Liver (tissue), 9 donors: ENCODE measurements around the gene GFRA3. TPM values are rescaled to one million over a fixed set of nuclear protein-coding genes. Genes with fewer than 3 reads are reported as not detected.

ENCODE experiments used
- DNase-seq: peaks from one replicate; pipeline ENCODE4 v3.0.0-alpha.2; 2017; ENCODE audit warnings: low spot score
- H3K27ac ChIP-seq, 2 donors: one replicate each; pipeline ENCODE4 v1.7.0; 2013; ENCODE audit warnings: inconsistent platforms in 2 of 2, low read length in 2 of 2, control low read depth in 1 of 2, low read depth in 1 of 2, mild to moderate bottlenecking in 1 of 2
- H3K27me3 ChIP-seq, 4 donors: one replicate each; pipeline versions ENCODE4 v1.6.1 to v1.7.0; 2013; ENCODE audit warnings: low read length in 3 of 4, inconsistent platforms in 1 of 4, mild to moderate bottlenecking in 1 of 4, moderate library complexity in 1 of 4; ENCODE audit not compliant: control insufficient read depth in 4 of 4, insufficient read depth in 4 of 4
- H3K36me3 ChIP-seq, 4 donors: one replicate each; pipeline versions ENCODE4 v1.6.1 to v1.7.0; 2013; ENCODE audit warnings: low read length in 3 of 4, mild to moderate bottlenecking in 3 of 4, low read depth in 1 of 4, moderate library complexity in 1 of 4; ENCODE audit not compliant: control insufficient read depth in 4 of 4, insufficient read depth in 3 of 4
- H3K4me1 ChIP-seq, 4 donors: one replicate each; pipeline versions ENCODE4 v1.6.1 to v1.7.0; 2013; ENCODE audit warnings: low read length in 3 of 4, mild to moderate bottlenecking in 3 of 4, moderate library complexity in 1 of 4; ENCODE audit not compliant: control insufficient read depth in 4 of 4, insufficient read depth in 4 of 4
- H3K4me3 ChIP-seq, 3 donors: one replicate each; pipeline versions ENCODE4 v1.6.1 to v1.7.0; 2013; ENCODE audit warnings: low read length in 3 of 3, control low read depth in 1 of 3, low read depth in 1 of 3, mild to moderate bottlenecking in 1 of 3
- H3K9ac ChIP-seq, 2 donors: one replicate each; pipeline ENCODE4 v1.7.0; 2013; ENCODE audit warnings: low read length in 2 of 2, mild to moderate bottlenecking in 2 of 2, moderate library complexity in 2 of 2, control low read depth in 1 of 2, low read depth in 1 of 2
- H3K9me3 ChIP-seq, 4 donors: one replicate each; pipeline versions ENCODE4 v1.6.1 to v1.7.0; 2013; ENCODE audit warnings: low read length in 3 of 4; ENCODE audit not compliant: control insufficient read depth in 4 of 4
- EGR1 ChIP-seq, 2 donors: IDR thresholded peaks; 2 replicates each; pipeline ENCODE4 v1.6.1; 2016 to 2018; ENCODE audit warnings: antibody characterized with exemption in 2 of 2, low read depth in 2 of 2
- FOXA1 ChIP-seq: IDR thresholded peaks from 2 replicates; pipeline ENCODE4 v1.6.1; 2016; ENCODE audit warnings: antibody characterized with exemption
- FOXA2 ChIP-seq: IDR thresholded peaks from 2 replicates; pipeline ENCODE4 v1.6.1; 2016; ENCODE audit warnings: antibody characterized with exemption
- GABPA ChIP-seq, 2 donors: IDR thresholded peaks in 1 of 2; conservative IDR thresholded peaks in 1 of 2; 2 replicates each; pipeline ENCODE4 v1.6.1; 2016; ENCODE audit warnings: antibody characterized with exemption in 2 of 2, mild to moderate bottlenecking in 1 of 2, moderate library complexity in 1 of 2
- HNF4A ChIP-seq, 2 donors: conservative IDR thresholded peaks; 2 replicates each; pipeline ENCODE4 v1.6.1; 2016; ENCODE audit warnings: antibody characterized with exemption in 2 of 2, mild to moderate bottlenecking in 2 of 2
- JUND ChIP-seq, 2 donors: IDR thresholded peaks; 2 replicates each; pipeline ENCODE4 v1.6.1; 2016; ENCODE audit warnings: antibody characterized with exemption in 2 of 2
- RXRA ChIP-seq, 2 donors: IDR thresholded peaks; 2 replicates each; pipeline ENCODE4 v1.6.1; 2017 to 2018; ENCODE audit warnings: antibody characterized with exemption in 2 of 2, mild to moderate bottlenecking in 1 of 2
- SP1 ChIP-seq: IDR thresholded peaks from 2 replicates; pipeline ENCODE4 v1.6.1; 2018; ENCODE audit warnings: antibody characterized with exemption, mild to moderate bottlenecking
- YY1 ChIP-seq: IDR thresholded peaks from 2 replicates; pipeline ENCODE4 v1.6.1; 2016; ENCODE audit warnings: antibody characterized with exemption, mild to moderate bottlenecking
- whole genome bisulfite sequencing: extraction: QIAGEN DNeasy Blood & Tissue Kit; methylation state at CpG from one replicate; pipeline ENCODE4 v1.1.7; 2013; 5-methylcytosine and 5-hydroxymethylcytosine counted together
- polyA plus RNA-seq, 2 donors: library from polyadenylated mRNA; stranded (reverse) in 1 of 2; unstranded in 1 of 2; fragments of 200-250 nt in 1 of 2; fragments of >200 nt in 1 of 2; fragmentation: Nextera tagmentation in 1 of 2; extraction: Ambion mirVana in 1 of 2; gene quantifications; one replicate each; pipeline versions ENCODE4 v1.2.1 to v1.2.3, GENCODE V29; 2013 to 2015
- total RNA-seq, 2 donors: library from RNA; depleted of rRNA; stranded (reverse); fragments of >200 nt; gene quantifications; one replicate each; pipeline ENCODE4 v1.2.3, GENCODE V29; 2014
- TF ChIP-seq, protein P1 (sequence below): IDR thresholded peaks from 2 replicates; pipeline ENCODE4 v1.6.1; 2016; ENCODE audit warnings: antibody characterized with exemption, mild to moderate bottlenecking
- TF ChIP-seq, protein P2 (sequence below): IDR thresholded peaks from 2 replicates; pipeline ENCODE4 v1.6.1; 2016; ENCODE audit warnings: antibody characterized with exemption
- TF ChIP-seq, protein P3 (sequence below): fragments of 150-350 bp; IDR thresholded peaks from 2 replicates; pipeline ENCODE4 v1.5.1; 2017; ENCODE audit warnings: improper control_type of control experiment, low read depth, low read length; ENCODE audit not compliant: missing input control
- TF ChIP-seq, protein P4 (sequence below): IDR thresholded peaks from 2 replicates; pipeline ENCODE4 v1.6.1; 2016; ENCODE audit warnings: antibody characterized with exemption
- TF ChIP-seq, protein P5 (sequence below): IDR thresholded peaks from 2 replicates; pipeline ENCODE4 v1.6.1; 2016; ENCODE audit warnings: antibody characterized with exemption
- donor health status: healthy.
- donor health status: healthy.
- donor health status: healthy.
- donor health status: healthy.
- donor health status: healthy.

The GFRA3 gene
- total and polyA plus RNA-seq, 4 donors: 0.18 to 1.9 (median 0.36) TPM

DNA sequence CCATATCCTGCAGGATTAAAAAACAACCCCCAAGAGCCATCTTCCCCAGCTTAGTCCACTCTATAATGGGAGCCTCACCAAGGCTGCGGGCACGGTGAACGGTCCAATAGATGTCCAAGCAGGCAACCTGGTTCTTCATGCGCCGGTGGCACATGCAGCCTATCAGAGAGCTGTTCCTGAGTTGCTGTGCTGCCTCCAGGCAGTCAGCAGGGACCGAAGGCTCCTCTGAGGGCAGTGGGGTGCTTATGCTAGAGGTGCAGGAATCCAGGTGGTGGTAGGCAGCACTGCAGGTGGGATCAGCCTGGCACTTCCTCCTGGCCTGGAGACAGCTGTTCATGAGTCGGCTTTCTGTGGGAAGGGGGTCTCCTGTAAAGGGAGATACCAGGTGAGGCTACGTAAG is 10.2 kb downstream of the GFRA3 start:
- no peak for TF ChIP-seq SP1
- no peak for TF ChIP-seq HNF4A (conservative IDR thresholded peaks at IDR 0.05)
- TF ChIP-seq JUND (IDR thresholded peaks at IDR 0.05): no peak
- TF ChIP-seq, protein P1, sequence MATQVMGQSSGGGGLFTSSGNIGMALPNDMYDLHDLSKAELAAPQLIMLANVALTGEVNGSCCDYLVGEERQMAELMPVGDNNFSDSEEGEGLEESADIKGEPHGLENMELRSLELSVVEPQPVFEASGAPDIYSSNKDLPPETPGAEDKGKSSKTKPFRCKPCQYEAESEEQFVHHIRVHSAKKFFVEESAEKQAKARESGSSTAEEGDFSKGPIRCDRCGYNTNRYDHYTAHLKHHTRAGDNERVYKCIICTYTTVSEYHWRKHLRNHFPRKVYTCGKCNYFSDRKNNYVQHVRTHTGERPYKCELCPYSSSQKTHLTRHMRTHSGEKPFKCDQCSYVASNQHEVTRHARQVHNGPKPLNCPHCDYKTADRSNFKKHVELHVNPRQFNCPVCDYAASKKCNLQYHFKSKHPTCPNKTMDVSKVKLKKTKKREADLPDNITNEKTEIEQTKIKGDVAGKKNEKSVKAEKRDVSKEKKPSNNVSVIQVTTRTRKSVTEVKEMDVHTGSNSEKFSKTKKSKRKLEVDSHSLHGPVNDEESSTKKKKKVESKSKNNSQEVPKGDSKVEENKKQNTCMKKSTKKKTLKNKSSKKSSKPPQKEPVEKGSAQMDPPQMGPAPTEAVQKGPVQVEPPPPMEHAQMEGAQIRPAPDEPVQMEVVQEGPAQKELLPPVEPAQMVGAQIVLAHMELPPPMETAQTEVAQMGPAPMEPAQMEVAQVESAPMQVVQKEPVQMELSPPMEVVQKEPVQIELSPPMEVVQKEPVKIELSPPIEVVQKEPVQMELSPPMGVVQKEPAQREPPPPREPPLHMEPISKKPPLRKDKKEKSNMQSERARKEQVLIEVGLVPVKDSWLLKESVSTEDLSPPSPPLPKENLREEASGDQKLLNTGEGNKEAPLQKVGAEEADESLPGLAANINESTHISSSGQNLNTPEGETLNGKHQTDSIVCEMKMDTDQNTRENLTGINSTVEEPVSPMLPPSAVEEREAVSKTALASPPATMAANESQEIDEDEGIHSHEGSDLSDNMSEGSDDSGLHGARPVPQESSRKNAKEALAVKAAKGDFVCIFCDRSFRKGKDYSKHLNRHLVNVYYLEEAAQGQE: no peak
- TF ChIP-seq, protein P2, sequence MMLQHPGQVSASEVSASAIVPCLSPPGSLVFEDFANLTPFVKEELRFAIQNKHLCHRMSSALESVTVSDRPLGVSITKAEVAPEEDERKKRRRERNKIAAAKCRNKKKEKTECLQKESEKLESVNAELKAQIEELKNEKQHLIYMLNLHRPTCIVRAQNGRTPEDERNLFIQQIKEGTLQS: no peak
- TF ChIP-seq, protein P3, sequence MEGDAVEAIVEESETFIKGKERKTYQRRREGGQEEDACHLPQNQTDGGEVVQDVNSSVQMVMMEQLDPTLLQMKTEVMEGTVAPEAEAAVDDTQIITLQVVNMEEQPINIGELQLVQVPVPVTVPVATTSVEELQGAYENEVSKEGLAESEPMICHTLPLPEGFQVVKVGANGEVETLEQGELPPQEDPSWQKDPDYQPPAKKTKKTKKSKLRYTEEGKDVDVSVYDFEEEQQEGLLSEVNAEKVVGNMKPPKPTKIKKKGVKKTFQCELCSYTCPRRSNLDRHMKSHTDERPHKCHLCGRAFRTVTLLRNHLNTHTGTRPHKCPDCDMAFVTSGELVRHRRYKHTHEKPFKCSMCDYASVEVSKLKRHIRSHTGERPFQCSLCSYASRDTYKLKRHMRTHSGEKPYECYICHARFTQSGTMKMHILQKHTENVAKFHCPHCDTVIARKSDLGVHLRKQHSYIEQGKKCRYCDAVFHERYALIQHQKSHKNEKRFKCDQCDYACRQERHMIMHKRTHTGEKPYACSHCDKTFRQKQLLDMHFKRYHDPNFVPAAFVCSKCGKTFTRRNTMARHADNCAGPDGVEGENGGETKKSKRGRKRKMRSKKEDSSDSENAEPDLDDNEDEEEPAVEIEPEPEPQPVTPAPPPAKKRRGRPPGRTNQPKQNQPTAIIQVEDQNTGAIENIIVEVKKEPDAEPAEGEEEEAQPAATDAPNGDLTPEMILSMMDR: no peak
- TF ChIP-seq EGR1 (IDR thresholded peaks at IDR 0.05; ENCODE audit: low read depth in 2 of 2): no peak
- no peak for TF ChIP-seq YY1
- TF ChIP-seq FOXA2: no peak
- TF ChIP-seq GABPA (IDR thresholded peaks at IDR 0.05 in 1 of 2, conservative IDR thresholded peaks at IDR 0.05 in 1 of 2): no peak
- TF ChIP-seq RXRA (IDR thresholded peaks at IDR 0.05): no peak
- TF ChIP-seq FOXA1: no peak
- WGBS: 95% methylated on average over 8 of the region's 8 CpGs

DNA sequence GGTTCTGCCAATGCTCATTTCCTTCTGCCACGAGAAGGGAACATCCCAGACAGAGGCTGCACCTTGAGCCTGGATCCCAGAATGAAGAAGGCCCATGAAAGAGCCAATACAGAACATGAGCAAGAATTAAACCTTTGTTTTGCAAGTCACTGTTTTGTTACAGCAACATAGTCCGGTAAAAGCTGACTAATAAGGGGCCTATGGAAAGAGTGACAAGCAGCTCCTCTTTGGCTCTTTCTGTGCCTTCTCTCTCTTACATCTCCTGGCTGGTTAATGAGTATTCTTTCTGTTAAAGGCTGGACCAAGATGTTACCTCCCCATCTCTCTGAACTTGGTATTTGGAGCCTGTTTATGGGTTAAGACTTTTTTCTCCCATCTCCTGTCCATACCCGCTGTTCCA is 10.8 kb downstream of the GFRA3 start:
- no peak overlapping the region for H3K9ac ChIP-seq
- WGBS: 91% methylated on average over 3 of the region's 3 CpGs
- TF ChIP-seq YY1 (no peak), HNF4A (conservative IDR thresholded peaks at IDR 0.05) (no peak), EGR1 (IDR thresholded peaks at IDR 0.05; ENCODE audit: low read depth in 2 of 2) (no peak), SP1 (no peak)
- TF ChIP-seq, protein P4, sequence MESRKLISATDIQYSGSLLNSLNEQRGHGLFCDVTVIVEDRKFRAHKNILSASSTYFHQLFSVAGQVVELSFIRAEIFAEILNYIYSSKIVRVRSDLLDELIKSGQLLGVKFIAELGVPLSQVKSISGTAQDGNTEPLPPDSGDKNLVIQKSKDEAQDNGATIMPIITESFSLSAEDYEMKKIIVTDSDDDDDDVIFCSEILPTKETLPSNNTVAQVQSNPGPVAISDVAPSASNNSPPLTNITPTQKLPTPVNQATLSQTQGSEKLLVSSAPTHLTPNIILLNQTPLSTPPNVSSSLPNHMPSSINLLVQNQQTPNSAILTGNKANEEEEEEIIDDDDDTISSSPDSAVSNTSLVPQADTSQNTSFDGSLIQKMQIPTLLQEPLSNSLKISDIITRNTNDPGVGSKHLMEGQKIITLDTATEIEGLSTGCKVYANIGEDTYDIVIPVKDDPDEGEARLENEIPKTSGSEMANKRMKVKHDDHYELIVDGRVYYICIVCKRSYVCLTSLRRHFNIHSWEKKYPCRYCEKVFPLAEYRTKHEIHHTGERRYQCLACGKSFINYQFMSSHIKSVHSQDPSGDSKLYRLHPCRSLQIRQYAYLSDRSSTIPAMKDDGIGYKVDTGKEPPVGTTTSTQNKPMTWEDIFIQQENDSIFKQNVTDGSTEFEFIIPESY: no peak
- TF ChIP-seq, protein P3: no peak
- TF ChIP-seq, protein P5, sequence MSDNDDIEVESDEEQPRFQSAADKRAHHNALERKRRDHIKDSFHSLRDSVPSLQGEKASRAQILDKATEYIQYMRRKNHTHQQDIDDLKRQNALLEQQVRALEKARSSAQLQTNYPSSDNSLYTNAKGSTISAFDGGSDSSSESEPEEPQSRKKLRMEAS: no peak

More for the DNA sequence above, 10.2 kb downstream of the GFRA3 start:
- Histone ChIP-seq H3K4me3 (no peak overlapping the region), H3K9ac (no peak overlapping the region), H3K36me3 (no peaks in the 10 kb centered on the region), H3K9me3 (no peaks in the 10 kb centered on the region), H3K27ac (no peak overlapping the region), H3K4me1 (no peaks in the 10 kb centered on the region), H3K27me3 (no peaks in the 10 kb centered on the region)
- DNase-seq: no peak

More for the DNA sequence above, 10.8 kb downstream of the GFRA3 start:
- Histone ChIP-seq H3K4me3 (no peak overlapping the region), H3K27me3 (no peaks in the 10 kb centered on the region), H3K36me3 (no peaks in the 10 kb centered on the region), H3K27ac (no peak overlapping the region), H3K9me3 (no peaks in the 10 kb centered on the region), H3K4me1 (no peaks in the 10 kb centered on the region)
- no peak for DNase-seq
